Ammon's horn (tissue), 1 donor: ENCODE results near the gene ELOVL3.
"Not testable (repeated sequence)": the region's sequence is repeated elsewhere in the genome, so short reads cannot be mapped to it uniquely, and the experiment has no call there.

Experiments
- DNase-seq: peaks from one replicate; pipeline ENCODE4 v3.0.0-alpha.2; 2016; ENCODE audit warnings: low spot score

Gene ELOVL3

GRCh38 chr10:102225646-102226541, at the start of gene ELOVL3:
TSS of gene ELOVL3 (plus strand) at chr10:102226299. CDS start at chr10:102226549, 250 bp downstream.
- DNase-seq: peak; percentile 97

- DNase-seq: peak; percentile 19
Measured at GRCh38 chr10:102184606-102185005, 41.5 kb upstream of the ELOVL3 start.

- DNase-seq: no peak
Measured at GRCh38 chr10:102185272-102185671, 40.8 kb upstream of the ELOVL3 start.

DNA sequence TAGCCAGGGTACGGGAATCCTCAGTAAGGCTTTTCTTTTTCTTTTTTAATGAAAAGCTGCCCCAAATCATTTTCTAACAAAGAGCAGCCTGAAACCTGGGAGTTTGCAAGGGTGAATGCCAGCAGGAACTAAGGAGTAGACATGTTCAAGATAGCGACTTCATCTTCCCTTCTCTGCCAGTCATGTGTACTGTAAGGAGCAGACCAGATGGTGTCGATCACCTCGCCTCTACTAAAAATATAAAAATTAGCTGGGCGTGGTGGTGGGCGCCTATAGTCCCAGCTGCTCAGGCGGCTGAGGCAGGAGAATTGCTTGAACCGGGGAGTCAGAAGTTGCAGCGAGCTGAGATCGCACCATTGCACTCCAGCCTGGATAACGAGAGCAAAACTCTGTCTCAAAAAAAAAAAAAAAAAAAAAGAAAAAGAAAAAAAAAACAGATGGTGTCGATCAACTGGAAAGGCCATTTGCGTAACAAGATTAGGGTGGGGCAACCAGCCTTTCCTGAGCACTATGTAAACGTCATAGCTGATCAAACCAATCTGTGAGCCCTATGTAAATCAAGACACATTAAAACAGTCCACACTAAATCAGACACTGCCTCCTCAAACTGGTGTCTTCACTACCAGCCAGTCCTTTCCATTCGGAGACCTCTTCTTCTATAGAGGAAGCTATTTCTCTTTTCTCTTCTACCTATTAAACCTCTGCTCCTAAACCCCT, 40.1 kb upstream of the ELOVL3 start:
- no peak for DNase-seq

DNA sequence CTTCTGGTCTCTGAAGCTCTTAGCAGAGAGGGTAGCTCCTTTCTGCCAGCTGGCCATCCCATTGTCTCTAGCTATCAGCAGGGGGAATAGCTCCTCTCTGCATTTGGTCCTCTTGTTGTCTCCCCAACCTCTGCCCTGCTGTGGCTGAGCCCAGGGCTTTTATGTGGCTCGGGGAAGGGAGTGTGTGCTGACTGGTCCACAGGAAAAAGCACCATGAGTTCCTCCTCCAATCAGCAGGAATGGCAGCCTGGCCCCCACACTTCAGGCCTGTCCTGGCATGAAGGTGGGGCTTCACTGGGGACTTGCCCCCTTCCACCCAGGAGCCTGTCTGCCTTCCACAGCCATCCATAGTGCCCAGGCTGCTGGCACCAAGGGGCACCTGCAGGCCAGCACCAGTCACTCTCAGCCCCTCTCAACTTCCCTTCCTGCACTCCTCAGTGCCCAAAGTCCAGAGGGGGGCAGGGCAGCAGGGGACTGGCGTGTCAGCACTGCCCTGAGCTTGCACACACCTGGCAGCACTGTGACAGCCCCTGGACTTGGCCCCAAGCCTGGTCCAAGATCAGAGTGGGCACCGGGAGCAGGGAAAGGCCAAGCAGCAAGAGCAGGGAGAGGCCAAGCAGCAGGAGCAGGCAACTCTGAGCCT, 37.7 kb upstream of the ELOVL3 start:
- no peak for DNase-seq

DNA sequence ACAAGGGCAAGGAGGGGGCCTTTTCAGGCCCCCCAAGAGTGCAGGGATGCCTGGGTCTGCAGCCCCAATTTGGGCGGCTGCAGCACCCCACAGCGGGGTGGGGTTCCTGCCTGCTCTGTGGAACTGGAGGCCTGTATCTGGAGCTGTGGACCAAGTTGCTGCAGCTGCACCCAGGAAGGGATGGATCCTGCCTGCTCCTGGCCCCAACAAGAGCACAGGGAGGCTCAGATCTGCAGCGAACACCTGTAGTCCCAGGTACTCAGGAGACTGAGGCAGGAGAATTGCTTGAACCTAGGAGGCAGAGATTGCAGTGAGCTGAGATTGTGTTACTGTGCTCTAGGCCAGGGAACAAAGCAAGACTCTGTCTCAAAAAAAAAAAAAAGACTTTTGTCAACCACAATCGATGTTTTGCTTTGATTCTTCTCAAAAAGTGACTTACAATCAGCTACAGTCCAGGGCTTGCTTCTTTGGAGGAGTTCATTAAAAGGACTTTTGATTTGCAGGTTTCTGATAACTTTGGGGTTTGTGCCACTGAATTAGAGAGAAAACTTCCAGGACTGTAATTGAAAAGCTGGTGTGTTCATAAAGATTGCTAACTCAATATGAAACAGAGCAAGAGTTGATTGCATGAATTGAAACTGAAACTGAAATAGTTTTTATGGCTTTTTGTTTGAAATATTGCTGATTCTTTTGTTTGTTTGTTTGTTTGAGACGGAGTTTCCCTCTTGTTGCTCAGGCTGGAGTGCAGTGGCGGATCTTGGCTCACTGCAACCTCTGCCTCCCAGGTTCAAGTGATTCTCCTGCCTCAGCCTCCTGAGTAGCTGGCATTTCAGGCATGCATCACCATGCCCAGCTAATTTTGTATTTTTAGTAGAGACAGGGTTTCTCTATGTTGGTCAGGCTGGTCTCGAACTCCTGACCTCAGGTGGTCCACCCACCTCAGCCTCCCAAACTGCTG, 36.9 kb upstream of the ELOVL3 start:
- not testable (repeated sequence) for DNase-seq

DNA sequence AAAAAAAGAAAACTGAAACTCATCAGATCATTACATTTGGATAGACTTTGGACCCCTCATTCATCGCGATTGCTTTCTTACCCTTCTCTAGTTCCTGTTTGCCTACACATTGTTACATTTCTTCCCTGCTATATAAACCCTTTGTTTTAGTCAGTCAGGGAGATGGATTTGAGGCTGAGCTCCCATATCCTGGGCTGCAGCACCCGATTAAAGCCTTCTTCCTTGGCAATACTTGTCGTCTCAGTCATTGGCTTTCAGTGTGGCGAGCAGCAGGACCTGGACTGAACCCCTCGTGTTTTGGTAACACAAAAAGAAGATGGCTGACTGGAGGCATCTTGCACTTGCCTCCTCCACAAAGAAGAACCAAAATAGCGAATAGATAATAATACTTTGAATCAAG, 34.1 kb upstream of the ELOVL3 start:
- DNase-seq: no peak

DNA sequence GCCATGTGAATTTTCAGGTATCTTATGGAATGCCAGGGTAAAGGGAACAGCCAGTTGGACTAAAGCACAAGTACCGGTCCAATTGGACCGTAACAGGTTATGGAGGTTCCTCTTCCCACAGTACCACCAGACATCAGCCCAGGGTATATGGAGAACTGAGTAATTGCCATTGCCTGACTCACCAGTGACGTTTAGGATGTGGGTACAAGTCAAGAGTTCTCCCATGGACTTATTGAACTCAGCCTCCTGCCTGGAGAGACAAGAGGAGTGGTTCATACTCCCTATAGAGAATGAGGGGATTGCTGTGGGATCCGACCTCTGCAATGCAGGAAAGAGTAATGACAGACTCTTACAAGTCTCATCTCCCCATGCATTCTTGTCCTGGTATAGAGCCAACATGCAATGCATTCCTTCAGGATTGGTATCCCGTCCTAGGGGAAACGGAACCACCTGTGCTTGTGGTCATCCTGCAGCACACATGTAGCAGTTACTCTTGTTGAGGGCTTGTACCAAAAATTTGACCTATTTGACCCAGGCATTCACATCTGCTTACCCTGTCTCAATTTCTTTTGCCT, 30.7 kb upstream of the ELOVL3 start:
- DNase-seq: no peak

DNA sequence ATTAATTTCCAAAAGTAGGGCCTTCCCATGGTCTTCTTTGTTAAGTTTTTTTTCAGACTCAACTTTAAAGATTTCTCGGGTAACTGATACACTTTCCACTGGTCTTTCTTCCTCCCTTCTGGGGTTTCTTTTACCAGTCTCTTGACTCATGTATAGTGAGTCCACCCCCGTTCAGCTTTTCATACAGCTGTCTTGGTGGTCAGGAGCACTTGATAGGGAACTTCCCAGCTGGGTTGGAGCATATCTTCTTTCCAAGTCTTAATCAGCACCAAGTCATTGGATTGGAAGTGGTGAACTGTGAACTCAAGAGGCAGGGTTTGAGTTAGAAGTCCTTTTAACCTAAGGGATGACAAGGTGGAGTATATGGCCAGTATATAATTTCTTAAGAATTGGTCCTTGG, 29.2 kb upstream of the ELOVL3 start:
- DNase-seq: no peak

- no peak for DNase-seq
Measured at GRCh38 chr10:102198027-102198426, 28.1 kb upstream of the ELOVL3 start.

- no peak for DNase-seq
Measured at GRCh38 chr10:102200751-102201640, 25.1 kb upstream of the ELOVL3 start.

DNA sequence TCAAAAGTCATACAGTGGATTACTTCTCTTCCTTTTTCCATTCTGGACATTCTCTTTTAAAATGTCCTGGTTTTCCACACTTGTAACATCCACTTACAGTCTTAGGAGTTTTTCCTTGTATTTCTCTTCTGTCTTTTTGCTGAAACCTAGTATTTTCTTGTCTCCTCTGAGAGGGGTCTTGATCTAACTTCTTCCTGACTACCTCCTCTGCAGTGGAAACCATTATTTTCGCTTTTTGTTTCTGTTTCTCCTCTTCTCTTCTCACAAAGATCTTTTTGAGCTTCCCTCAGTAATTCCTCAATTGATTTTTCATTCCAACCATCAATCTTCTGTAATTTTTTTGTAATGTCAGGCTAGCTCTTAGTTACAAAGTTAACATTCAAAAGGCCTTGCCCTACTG, 23.7 kb upstream of the ELOVL3 start:
- no peak for DNase-seq

DNA sequence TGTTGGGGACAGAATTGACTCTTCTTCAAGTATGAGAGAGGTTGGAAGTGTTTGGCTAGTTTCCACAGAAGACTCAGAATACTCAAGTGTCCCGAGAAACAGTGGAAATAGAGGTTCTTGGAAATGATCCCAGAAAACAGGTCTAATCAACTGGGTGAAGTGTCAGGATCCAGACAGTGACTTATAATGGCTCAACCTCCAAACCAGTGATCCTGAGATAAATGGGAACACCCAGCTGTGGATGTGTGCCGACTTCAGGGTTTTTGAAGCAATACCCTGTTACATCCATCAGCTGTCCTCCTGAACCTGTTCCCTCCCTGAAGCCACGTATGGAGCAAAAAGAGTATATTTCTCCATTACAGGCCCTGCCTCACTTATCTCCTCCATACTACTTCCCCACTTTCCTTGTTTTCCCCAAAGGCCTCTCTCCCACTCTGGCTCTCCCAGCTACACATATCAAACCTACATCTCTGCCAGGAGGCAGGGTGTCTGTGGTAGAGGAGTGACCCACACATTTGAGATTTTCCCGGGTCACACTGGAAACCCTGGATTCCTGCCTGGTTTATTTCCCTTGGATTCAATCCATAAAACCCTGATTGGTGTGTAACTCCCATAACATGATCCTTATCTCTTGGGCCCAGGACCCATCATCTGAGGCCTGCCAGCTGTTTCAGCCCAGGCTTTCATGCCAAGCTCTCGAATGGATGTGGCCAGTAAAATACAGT, 17.6 kb upstream of the ELOVL3 start:
- no peak for DNase-seq

DNA sequence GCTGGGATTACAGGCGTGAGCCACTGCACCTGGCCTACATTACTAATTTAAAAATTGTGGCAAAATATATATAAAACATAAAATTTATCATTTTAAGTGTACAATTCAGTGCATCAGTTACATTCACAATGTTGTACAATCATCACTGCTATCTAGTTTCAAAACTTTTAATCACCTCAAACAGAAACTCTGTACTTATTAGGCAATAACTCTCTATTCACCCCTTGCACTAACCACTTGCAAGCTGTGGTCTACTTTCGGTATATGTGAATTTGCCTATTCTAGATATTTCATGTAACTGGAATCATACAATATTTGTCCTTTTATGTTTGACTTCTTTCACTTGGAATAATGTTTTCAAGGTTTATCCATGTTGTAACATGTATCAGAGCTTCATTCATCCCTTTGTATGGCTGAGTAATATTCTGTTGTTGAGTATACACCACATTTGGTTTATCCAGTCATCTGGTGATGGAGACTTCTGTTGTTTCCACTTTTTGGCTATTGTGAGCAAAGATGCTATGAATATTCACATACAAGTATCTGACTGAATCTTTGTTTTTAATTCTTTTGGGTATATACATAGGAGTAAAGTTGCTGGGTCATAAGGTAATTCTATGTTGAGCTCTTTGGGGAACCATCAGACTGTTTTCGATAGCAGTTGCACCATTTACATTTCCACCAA, 14.3 kb upstream of the ELOVL3 start:
- no peak for DNase-seq

GRCh38 chr10:102213599-102213998, 12.5 kb upstream of the ELOVL3 start:
- not testable (repeated sequence) for DNase-seq

DNA sequence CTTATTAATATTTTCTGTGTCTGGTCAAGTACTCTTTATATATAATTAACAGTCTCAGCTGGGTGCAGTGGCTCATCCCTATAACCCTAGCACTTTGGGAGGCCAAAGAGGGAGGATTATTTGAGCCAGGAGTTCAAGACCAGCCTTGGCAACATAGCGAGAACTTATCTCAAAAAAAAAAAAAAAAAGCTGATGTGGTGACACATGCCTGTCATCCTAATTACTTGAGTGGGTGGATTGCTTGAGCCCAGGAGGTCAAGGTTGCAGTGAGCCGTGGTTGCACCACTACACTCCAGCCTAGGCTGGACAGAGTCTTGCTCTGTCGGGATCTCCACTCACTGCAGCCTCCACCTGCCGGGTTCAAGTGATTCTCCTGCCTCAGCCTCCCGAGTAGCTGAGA, 6.7 kb upstream of the ELOVL3 start:
- no peak for DNase-seq

- no peak for DNase-seq
Measured at GRCh38 chr10:102220612-102221011, 5.5 kb upstream of the ELOVL3 start.

GRCh38 chr10:102222797-102223196, 3.3 kb upstream of the ELOVL3 start:
- no peak for DNase-seq

GRCh38 chr10:102226542-102226870, 407 bp downstream of the ELOVL3 start:
- no peak for DNase-seq
